ENCODE results near the gene ADIG.

ADIG gene

DNA sequence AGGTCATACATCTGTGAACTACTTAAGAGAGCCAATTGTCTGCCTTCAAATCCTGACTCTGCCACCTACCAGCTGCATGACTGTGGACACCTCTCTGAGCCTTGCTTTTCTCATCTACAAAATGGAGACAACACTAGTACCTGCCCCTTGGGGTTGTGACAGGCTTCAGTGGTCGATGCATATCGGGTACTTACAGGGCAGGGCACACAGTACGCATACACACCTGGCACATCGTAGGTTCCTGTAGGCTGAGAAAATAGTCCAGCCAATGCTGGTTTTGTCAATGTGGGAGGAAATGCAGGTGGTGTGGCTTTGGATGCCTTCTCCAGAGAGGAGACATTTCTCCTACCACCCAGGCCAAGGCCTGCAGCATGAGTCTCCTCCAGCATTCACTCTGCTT lies 2.3 kb downstream of the ADIG start:
- DNase-seq (ENCODE audit: low read depth) = no peak
- no peak overlapping the region for H3K4me3 ChIP-seq (ENCODE audit: control insufficient read depth, low read depth, low read length)
- TF ChIP-seq, protein P1, sequence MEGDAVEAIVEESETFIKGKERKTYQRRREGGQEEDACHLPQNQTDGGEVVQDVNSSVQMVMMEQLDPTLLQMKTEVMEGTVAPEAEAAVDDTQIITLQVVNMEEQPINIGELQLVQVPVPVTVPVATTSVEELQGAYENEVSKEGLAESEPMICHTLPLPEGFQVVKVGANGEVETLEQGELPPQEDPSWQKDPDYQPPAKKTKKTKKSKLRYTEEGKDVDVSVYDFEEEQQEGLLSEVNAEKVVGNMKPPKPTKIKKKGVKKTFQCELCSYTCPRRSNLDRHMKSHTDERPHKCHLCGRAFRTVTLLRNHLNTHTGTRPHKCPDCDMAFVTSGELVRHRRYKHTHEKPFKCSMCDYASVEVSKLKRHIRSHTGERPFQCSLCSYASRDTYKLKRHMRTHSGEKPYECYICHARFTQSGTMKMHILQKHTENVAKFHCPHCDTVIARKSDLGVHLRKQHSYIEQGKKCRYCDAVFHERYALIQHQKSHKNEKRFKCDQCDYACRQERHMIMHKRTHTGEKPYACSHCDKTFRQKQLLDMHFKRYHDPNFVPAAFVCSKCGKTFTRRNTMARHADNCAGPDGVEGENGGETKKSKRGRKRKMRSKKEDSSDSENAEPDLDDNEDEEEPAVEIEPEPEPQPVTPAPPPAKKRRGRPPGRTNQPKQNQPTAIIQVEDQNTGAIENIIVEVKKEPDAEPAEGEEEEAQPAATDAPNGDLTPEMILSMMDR (conservative IDR thresholded peaks at IDR 0.05; ENCODE audit: control insufficient read depth, insufficient read depth, low read depth, low read length) = no peak

DNA sequence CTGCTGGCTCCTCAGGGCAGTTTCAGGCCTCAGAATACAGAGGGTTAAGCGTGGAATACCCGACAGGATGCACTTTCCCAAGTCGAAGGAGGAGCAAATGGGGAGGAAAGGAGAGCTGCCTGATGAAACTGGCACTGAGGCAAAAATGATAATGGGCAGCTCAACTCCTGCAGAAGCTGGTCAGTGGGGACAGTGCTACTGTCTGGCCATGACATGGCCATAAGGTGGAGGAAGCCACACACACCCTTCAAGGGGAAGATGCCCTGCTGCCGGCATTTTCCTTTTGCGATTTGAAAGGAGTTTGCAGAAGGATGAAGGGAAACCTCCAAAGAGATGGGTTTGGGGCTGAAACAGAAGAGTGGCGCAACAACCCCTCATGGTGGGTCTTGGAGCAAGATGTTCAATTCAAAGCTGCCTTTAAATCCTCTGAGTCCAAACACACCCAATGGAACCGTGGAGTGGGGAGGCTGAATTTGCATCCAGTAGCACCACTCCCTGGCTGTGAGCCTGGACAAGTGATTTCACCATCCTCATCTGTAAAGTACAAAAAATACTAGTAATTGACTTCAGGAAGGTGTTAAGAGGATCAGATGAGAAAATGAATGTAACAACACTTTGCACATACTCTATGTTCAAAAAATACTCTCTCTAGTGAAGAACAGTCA lies 3.2 kb downstream of the ADIG start:
- no peak overlapping the region for H3K4me3 ChIP-seq (ENCODE audit: control insufficient read depth, low read depth, low read length)
- TF ChIP-seq, protein P1 (conservative IDR thresholded peaks at IDR 0.05; ENCODE audit: control insufficient read depth, insufficient read depth, low read depth, low read length) = no peak
- no peak for DNase-seq (ENCODE audit: low read depth)

DNA sequence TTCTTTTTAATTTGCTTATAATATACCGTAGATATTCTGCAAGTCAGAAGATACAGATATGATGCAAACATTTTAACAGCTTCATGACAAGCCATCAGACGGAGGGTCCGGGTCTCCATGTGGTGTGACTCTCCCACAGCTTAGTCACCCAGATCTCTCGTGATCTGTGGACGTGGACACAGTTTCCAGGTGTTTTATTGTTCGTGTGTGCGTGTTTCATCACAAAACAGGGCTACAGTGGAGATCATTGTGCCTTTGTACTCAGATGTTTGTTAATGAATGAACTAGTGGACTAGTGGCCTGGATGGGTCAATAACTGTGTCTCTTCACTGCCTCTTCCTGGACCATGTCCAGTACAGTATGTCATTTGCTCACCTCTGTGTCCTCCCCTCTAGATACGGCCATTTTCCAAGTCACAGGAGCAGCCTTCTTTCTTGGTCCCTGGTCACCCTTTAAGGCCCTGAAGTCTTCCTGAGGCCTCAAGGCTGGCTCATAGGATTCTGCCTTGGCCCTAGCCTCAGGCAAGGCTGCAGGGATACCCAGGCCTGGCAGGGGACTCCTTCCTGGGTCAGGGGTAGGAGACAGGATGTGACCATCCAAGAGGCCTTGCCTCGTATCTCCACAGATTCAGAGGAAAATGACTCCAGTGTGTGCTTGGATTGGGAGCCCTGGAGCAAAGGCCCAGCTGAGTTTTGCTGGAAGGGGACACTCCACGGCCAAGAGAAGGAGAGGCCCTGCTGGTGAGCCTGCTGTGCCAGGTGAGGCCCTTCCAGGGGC lies 4.6 kb downstream of the ADIG start:
- TF ChIP-seq, protein P1 (conservative IDR thresholded peaks at IDR 0.05; ENCODE audit: control insufficient read depth, insufficient read depth, low read depth, low read length) = no peak
- no peak overlapping the region for H3K4me3 ChIP-seq (ENCODE audit: control insufficient read depth, low read depth, low read length)
- no peak for DNase-seq (ENCODE audit: low read depth)

DNA sequence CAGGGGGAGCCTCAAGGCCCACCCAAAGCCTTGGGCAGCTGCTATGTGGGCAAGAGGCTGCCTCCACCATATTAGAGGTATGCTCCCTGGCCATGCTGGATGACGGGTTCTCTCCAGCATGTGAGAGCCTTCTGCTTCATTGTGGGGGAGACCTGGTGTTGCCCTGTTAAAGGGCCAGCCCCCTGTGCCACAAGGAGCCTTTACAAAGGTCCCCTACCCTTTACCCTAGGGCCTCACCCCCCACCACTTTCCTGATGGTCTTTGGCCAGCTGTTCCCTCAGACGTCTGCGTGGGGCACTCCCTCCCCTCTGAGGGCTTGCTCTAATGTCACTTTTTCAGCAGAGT lies 5.2 kb downstream of the ADIG start:
- DNase-seq (ENCODE audit: low read depth) = no peak
- TF ChIP-seq, protein P1 (conservative IDR thresholded peaks at IDR 0.05; ENCODE audit: control insufficient read depth, insufficient read depth, low read depth, low read length) = no peak
- H3K4me3 ChIP-seq (ENCODE audit: control insufficient read depth, low read depth, low read length) = no peak overlapping the region

DNA sequence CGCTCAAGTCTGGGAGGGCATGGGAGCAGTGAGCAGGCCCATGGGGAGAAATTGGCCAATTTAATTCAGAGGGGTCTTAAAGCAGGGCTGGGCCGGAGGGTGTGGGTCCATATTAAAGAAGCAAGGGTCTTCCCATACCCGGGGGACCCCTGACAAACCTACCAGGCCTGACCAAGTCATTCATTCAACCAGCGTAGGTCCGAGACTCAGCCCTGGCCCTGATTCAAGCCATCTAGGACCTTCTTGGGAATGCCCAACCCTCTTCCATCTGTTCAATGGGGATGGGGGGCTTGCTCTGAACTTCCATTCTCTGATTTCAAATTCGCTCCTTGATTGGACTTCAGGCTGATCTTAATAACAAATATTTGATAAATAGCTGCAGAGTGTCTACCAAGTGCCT lies 7.3 kb downstream of the ADIG start:
- H3K4me3 ChIP-seq (ENCODE audit: control insufficient read depth, low read depth, low read length) = no peak overlapping the region
- TF ChIP-seq, protein P1 (conservative IDR thresholded peaks at IDR 0.05; ENCODE audit: control insufficient read depth, insufficient read depth, low read depth, low read length) = no peak
- no peak for DNase-seq (ENCODE audit: low read depth)

DNA sequence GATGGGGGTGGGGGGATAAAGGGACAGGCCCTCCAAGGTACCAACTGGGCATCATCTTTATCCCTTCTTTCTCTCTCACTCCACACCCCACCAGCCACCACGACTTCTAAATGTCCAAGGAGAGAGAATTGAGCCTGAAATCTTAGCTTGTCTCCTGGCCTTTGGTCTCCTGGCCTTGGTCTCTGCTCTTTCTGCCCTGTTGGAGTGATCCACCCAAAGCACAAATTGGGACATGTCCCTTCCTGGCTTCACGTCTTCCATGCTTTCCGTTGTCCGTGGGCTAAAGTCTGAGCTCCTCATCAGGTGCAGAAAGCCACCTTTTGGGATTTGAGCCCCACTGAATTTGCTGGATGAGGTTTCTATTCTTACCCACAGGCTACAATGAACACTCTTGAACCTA lies 8.4 kb downstream of the ADIG start:
- no peak for DNase-seq (ENCODE audit: low read depth)
- TF ChIP-seq, protein P1 (conservative IDR thresholded peaks at IDR 0.05; ENCODE audit: control insufficient read depth, insufficient read depth, low read depth, low read length) = no peak
- H3K4me3 ChIP-seq (ENCODE audit: control insufficient read depth, low read depth, low read length) = no peak overlapping the region

Measured in fibroblast of mammary gland (primary cell).